K562 (cell line): ENCODE data around the gene DTNBP1. TPM values are rescaled to one million over a fixed set of nuclear protein-coding genes. Genes with fewer than 3 reads are reported as not detected.

ENCODE experiments used
- ATAC-seq: fragments of 200-7000 bp; cut with Tn5 transposase; 3 replicates; pipeline ENCODE4 v1.9.1; 2020; ENCODE audit warnings: moderate library complexity
- BruUV-seq: library from RNA; stranded (reverse); fragments of 400-500 nt; replicated peaks from 2 replicates; lab custom pipeline; 2021; lab: Mats Ljungman, UMichigan
- CTCF ChIA-PET: fragments of 300-600 bp; formaldehyde crosslinking; extraction: SDS; loops from one replicate; lab custom pipeline; 2021; ENCODE audit warnings: low intra/inter-chr PET ratio; lab: Yijun Ruan, JAX
- POLR2A ChIA-PET: fragments of 300-600, 350-650 bp; sonication (Branson Sonifier 250); formaldehyde crosslinking; extraction: SDS; loops from one replicate; lab custom pipeline; 2021; ENCODE audit warnings: antibody characterized with exemption, inconsistent platforms; lab: Yijun Ruan, JAX
- DNase-seq, 4 experiments: peaks; one replicate each; pipeline versions ENCODE4 v3.0.0 to v3.0.0-alpha.2; 2011 to 2018; ENCODE audit warnings: low spot score in 3 of 4, mixed read lengths in 3 of 4; ENCODE audit errors: extremely low read depth in 1 of 4
- FAIRE-seq: peaks from 2 replicates; lab custom pipeline; 2011; peaks lifted over from hg19 to GRCh38; lab: Jason Lieb, UNC
- H2AFZ ChIP-seq: 2 replicates; pipeline ENCODE4 v1.6.0; 2011; ENCODE audit warnings: low read depth, low read length, control low read depth, inconsistent platforms
- H3K27ac ChIP-seq: fragments of 200-600 bp; 3 replicates; pipeline ENCODE4 v1.8.0; 2011; ENCODE audit warnings: low read depth, mild to moderate bottlenecking, control low read depth, inconsistent platforms, low read length, moderate library complexity, mixed read lengths; ENCODE audit errors: extremely low read depth
- H3K27me3 ChIP-seq, 2 experiments: fragments of 300-600 bp in 1 of 2; 2 replicates in 1 of 2; 3 replicates in 1 of 2; pipeline versions ENCODE4 v1.6.0 to v1.8.0; 2011; ENCODE audit warnings: inconsistent platforms in 2 of 2, low read length in 2 of 2, mild to moderate bottlenecking in 1 of 2, mixed read lengths in 1 of 2, moderate library complexity in 1 of 2; ENCODE audit not compliant: control insufficient read depth in 2 of 2, insufficient read depth in 2 of 2
- H3K36me3 ChIP-seq: fragments of 300-600 bp; 3 replicates; pipeline ENCODE4 v1.8.0; 2011; ENCODE audit warnings: mild to moderate bottlenecking, low read length, inconsistent platforms; ENCODE audit not compliant: control insufficient read depth, insufficient read depth
- H3K4me1 ChIP-seq, 2 experiments: fragments of 200-600 bp in 1 of 2; replicated peaks in 1 of 2; 2 replicates in 1 of 2; 3 replicates in 1 of 2; pipeline versions ENCODE4 v1.5.1 to v1.8.0; 2011; ENCODE audit warnings: inconsistent platforms in 2 of 2, low read length in 2 of 2, mild to moderate bottlenecking in 1 of 2, mixed read lengths in 1 of 2, moderate library complexity in 1 of 2; ENCODE audit not compliant: control insufficient read depth in 2 of 2, insufficient read depth in 2 of 2
- H3K4me2 ChIP-seq: 2 replicates; pipeline ENCODE4 v1.6.1; 2011; ENCODE audit warnings: low read length, control low read depth, inconsistent platforms, mixed read lengths; ENCODE audit not compliant: insufficient read depth
- H3K4me3 ChIP-seq: fragments of 200-600 bp; sonication (generic), shearing (Covaris generic); 2 replicates; pipeline ENCODE4 v1.5.1; 2016; ENCODE audit warnings: control low read depth, inconsistent platforms
- H3K79me2 ChIP-seq: fragments of 200-600 bp; 3 replicates; pipeline ENCODE4 v1.8.0; 2011; ENCODE audit warnings: low read length, inconsistent platforms; ENCODE audit not compliant: control insufficient read depth, insufficient read depth
- H3K9ac ChIP-seq, 2 experiments: 2 replicates each; pipeline versions ENCODE4 v1.6.0 to v1.6.1; 2011; ENCODE audit warnings: low read depth in 2 of 2, low read length in 2 of 2, control low read depth in 1 of 2, inconsistent platforms in 1 of 2, mild to moderate bottlenecking in 1 of 2, mixed read lengths in 1 of 2; ENCODE audit not compliant: insufficient read depth in 1 of 2
- H3K9me1 ChIP-seq: one replicate; pipeline ENCODE4 v1.6.0; 2011; ENCODE audit warnings: inconsistent platforms, mild to moderate bottlenecking, low read length, moderate library complexity; ENCODE audit not compliant: control insufficient read depth, insufficient read depth
- H3K9me3 ChIP-seq: replicated peaks from 2 replicates; pipeline ENCODE4 v1.5.1; 2011; ENCODE audit warnings: low read depth, low read length, inconsistent platforms; ENCODE audit not compliant: control insufficient read depth, insufficient read depth
- H4K20me1 ChIP-seq: replicated peaks from 2 replicates; pipeline ENCODE4 v1.6.1; 2011; ENCODE audit warnings: low read length, inconsistent platforms, mixed read lengths; ENCODE audit not compliant: control insufficient read depth, insufficient read depth
- BRD4 ChIP-seq: fragments of 200-600 bp; sonication (generic); IDR thresholded peaks from 2 replicates; pipeline ENCODE4 v1.6.1; 2017; ENCODE audit warnings: inconsistent platforms
- BRD9 ChIP-seq: fragments of 450-650 bp; IDR thresholded peaks from 2 replicates; pipeline ENCODE4 v1.6.1; 2018; ENCODE audit warnings: low read depth; ENCODE audit not compliant: partially characterized antibody
- CREB3L1 ChIP-seq: fragments of 450-650 bp; IDR thresholded peaks from 2 replicates; pipeline ENCODE4 v1.6.1; 2014; ENCODE audit warnings: low read depth, mild to moderate bottlenecking, moderate library complexity, borderline replicate concordance
- EP400 ChIP-seq: fragments of 450-650 bp; IDR thresholded peaks from 2 replicates; pipeline ENCODE4 v1.6.1; 2017; ENCODE audit warnings: antibody characterized with exemption, mild to moderate bottlenecking, moderate library complexity
- EWSR1 ChIP-seq: fragments of 450-650 bp; IDR thresholded peaks from 2 replicates; pipeline ENCODE4 v1.6.1; 2018; ENCODE audit warnings: borderline replicate concordance, mild to moderate bottlenecking, low read depth, moderate library complexity; ENCODE audit not compliant: partially characterized antibody
- KAT7 ChIP-seq: sonication (generic); formaldehyde crosslinking; IDR thresholded peaks from 2 replicates; pipeline ENCODE4 v1.8.0; 2022; ENCODE audit warnings: missing genetic modification reagents, mild to moderate bottlenecking, borderline replicate concordance
- MEF2D ChIP-seq: conservative IDR thresholded peaks from 2 replicates; pipeline ENCODE4 v1.6.1; 2016; ENCODE audit warnings: low read depth, missing genetic modification characterization, missing compliant biosample characterization
- NFRKB ChIP-seq: fragments of 450-650 bp; IDR thresholded peaks from 2 replicates; pipeline ENCODE4 v1.6.1; 2016; ENCODE audit warnings: low read depth
- NR3C1 ChIP-seq: sonication (generic); formaldehyde crosslinking; IDR thresholded peaks from 2 replicates; pipeline ENCODE4 v1.8.1; 2022; ENCODE audit warnings: missing genetic modification reagents
- PHB2 ChIP-seq: fragments of 450-650 bp; IDR thresholded peaks from 2 replicates; pipeline ENCODE4 v1.6.1; 2017; ENCODE audit warnings: low read depth
- TBP ChIP-seq: optimal IDR thresholded peaks from 2 replicates; pipeline ENCODE3; 2011; ENCODE audit warnings: low read depth, low read length, improper control_type of control experiment
- TFAM ChIP-seq: fragments of 250-450 bp; sonication (Bioruptor Pico); conservative IDR thresholded peaks from 2 replicates; pipeline ENCODE4 v1.5.0; 2021; ENCODE audit warnings: mild to moderate bottlenecking, moderate library complexity
- TGIF2 ChIP-seq: sonication (generic); formaldehyde crosslinking; IDR thresholded peaks from 2 replicates; pipeline ENCODE4 v1.8.1; 2022; ENCODE audit warnings: mild to moderate bottlenecking, missing genetic modification reagents, moderate library complexity
- USF2 ChIP-seq: sonication (generic); formaldehyde crosslinking; IDR thresholded peaks from 2 replicates; pipeline ENCODE4 v1.5.0; 2020; ENCODE audit warnings: missing genetic modification reagents
- XRCC4 ChIP-seq: IDR thresholded peaks from one replicate; pipeline ENCODE4 v1.6.1; 2011; ENCODE audit not compliant: insufficient read depth, insufficient read length; ENCODE audit errors: extremely low read depth
- ZNF133 ChIP-seq: fragments of 250-450 bp; sonication (Bioruptor Pico); IDR thresholded peaks from 2 replicates; pipeline ENCODE4 v1.4.0; 2020; ENCODE audit warnings: mild to moderate bottlenecking
- ZNF444 ChIP-seq: fragments of 250-450 bp; sonication (Bioruptor Pico); IDR thresholded peaks from 2 replicates; pipeline ENCODE4 v1.4.0; 2020; ENCODE audit warnings: mild to moderate bottlenecking, moderate library complexity
- WGBS: fragments of 100-300 bp; shearing (Covaris generic); methylation state at CpG from one replicate; pipeline ENCODE4 v1.1.6; 2016; ENCODE audit warnings: low coverage, mixed read lengths; ENCODE audit not compliant: insufficient coverage; ENCODE audit errors: missing lambda C conversion rate; 5-methylcytosine and 5-hydroxymethylcytosine counted together
- in situ Hi-C: fragments of 300-500 bp; cut with MboI; formaldehyde crosslinking; loops from 4 replicates; pipeline ENCODE4 v1.15.0; 2018; ENCODE audit warnings: inconsistent platforms, mixed read lengths
- intact Hi-C: fragments of 100-400 bp; cut with micrococcal nuclease; formaldehyde crosslinking; loops from 2 replicates; pipeline ENCODE4 v1.14.2; 2022
- polyA plus RNA-seq, 8 experiments: library from polyadenylated mRNA; depleted of rRNA in 4 of 8; stranded (reverse) in 5 of 8; unstranded in 3 of 8; fragments of >200 nt; fragmentation: Nextera tagmentation in 2 of 8; fragmentation: Illumina TruSeq in 1 of 8; extraction: Ambion mirVana in 2 of 8; extraction: Trizol in 1 of 8; gene quantifications; 2 replicates each; pipeline versions ENCODE4 v1.2.1 to v1.2.3, GENCODE V29; 2011 to 2014; ENCODE audit warnings: inconsistent platforms in 1 of 8, missing spikeins in 1 of 8
- total RNA-seq, 7 experiments: library from RNA; depleted of rRNA in 6 of 7; stranded (reverse); fragments of >200 nt in 6 of 7; fragmentation: Illumina TruSeq in 2 of 7; extraction: Trizol in 2 of 7; gene quantifications; 2 replicates each; pipeline versions ENCODE4 v1.2.1 to v1.2.3, GENCODE V29; 2011 to 2021; ENCODE audit warnings: low replicate concordance in 1 of 7
- TF ChIP-seq, protein P1 (sequence below): fragments of 250-450 bp; sonication (Bioruptor Pico); IDR thresholded peaks from 2 replicates; pipeline ENCODE4 v1.8.0; 2022; ENCODE audit warnings: moderate library complexity, mild to moderate bottlenecking, inconsistent platforms
- TF ChIP-seq, protein P2 (sequence below): fragments of 450-650 bp; formaldehyde crosslinking; IDR thresholded peaks from 2 replicates; pipeline ENCODE4 v1.4.0; 2020; ENCODE audit warnings: mild to moderate bottlenecking, moderate library complexity

DTNBP1 gene
- total and polyA plus RNA-seq, 9 of the 15 experiments (the other 6 are each of a cell fraction or from before 2014, with no cell fraction given), result 16.7 to 54.5 (median 21.4) TPM

DNA sequence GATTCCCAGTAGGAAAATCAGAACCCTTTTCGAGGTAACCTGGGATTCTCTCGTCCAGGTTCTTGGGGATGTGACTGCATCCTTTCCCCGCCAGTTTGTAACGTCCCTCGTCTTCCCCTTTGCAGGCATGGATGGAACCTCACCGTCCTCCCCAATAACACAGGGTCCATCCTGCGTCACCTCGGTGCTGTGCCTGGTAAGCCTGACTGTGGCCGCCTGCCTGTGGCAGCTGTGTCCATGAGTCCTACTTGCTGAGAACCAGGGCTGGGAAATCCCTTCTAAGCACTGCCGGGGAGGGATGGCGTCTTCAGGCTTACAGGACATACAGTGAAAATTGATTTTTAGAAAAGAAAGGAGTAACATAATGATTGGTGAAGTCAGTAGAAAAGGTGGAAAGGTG is 155.6 kb downstream of the DTNBP1 start (continued):
- TF ChIP-seq BRD9 (no peak), CREB3L1 (no peak), USF2 (CRISPR knock-in tag) (no peak), TFAM (CRISPR knock-in tag) (no peak), NFRKB (no peak), EP400 (no peak), ZNF133 (CRISPR knock-in tag) (no peak), XRCC4 (no peak)
- TF ChIP-seq, all 486 proteins: peak for 0

DNA sequence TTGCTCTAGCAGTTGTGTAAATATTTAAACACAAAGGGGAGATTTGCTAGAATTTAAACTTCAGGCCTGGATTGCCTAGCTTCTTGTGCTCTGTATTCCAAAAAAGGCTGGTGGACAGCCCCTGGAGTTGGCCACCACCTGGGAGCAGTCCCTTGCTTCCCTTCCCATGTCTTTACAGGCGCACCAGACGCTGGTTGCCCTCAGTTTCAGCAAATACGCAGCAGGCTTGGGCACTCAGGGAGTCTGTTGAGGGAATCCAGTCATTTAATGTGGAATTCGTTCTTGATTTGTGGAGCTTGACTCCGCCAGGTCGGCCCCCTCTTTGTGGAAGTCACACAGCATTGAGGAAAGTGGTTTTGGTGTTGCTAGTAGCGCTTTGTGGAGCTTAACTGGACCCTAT is 156.8 kb downstream of the DTNBP1 start:
- in situ Hi-C loops (no loop called here), intact Hi-C loops (no loop called here)
- no peak overlapping the region for H3K27ac ChIP-seq
- 93% methylated on average over 7 of the region's 7 CpGs for WGBS
- ChIA-PET POLR2A (no interaction called here), CTCF (no interaction called here)
- no peaks in the 10 kb centered on the region for H3K27me3 ChIP-seq
- no peak overlapping the region for H3K9ac ChIP-seq
- no peak for ATAC-seq
- H3K4me2 ChIP-seq, result no peak overlapping the region
- no peak for DNase-seq
- H4K20me1 ChIP-seq, result no peaks in the 10 kb centered on the region
- peaks cover 21 to 23% of the 10 kb centered on the region in 2 experiments for H3K4me1 ChIP-seq
- no peaks in the 10 kb centered on the region for H3K9me1 ChIP-seq
- peaks cover 89% of the 10 kb centered on the region for H3K36me3 ChIP-seq
- no peak for FAIRE-seq
- no TSS peak for BruUV-seq
- no peak overlapping the region for H3K4me3 ChIP-seq
- peaks cover 7% of the 10 kb centered on the region; the same call in 2 of the 3 replicates for H3K79me2 ChIP-seq
- no peak overlapping the region for H2AFZ ChIP-seq
- no peaks in the 10 kb centered on the region for H3K9me3 ChIP-seq
- no peak for TF ChIP-seq EWSR1
- no peak for TF ChIP-seq ZNF444
- TF ChIP-seq NR3C1 (CRISPR knock-in tag), result no peak
- no peak for TF ChIP-seq TBP
- TF ChIP-seq PHB2, result no peak
- no peak for TF ChIP-seq BRD4
- TF ChIP-seq MEF2D (tag), result no peak
- TF ChIP-seq, protein P1, sequence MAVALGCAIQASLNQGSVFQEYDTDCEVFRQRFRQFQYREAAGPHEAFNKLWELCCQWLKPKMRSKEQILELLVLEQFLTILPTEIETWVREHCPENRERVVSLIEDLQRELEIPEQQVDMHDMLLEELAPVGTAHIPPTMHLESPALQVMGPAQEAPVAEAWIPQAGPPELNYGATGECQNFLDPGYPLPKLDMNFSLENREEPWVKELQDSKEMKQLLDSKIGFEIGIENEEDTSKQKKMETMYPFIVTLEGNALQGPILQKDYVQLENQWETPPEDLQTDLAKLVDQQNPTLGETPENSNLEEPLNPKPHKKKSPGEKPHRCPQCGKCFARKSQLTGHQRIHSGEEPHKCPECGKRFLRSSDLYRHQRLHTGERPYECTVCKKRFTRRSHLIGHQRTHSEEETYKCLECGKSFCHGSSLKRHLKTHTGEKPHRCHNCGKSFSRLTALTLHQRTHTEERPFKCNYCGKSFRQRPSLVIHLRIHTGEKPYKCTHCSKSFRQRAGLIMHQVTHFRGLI (CRISPR knock-in tag), result no peak
- no peak for TF ChIP-seq TGIF2
- TF ChIP-seq, protein P2, sequence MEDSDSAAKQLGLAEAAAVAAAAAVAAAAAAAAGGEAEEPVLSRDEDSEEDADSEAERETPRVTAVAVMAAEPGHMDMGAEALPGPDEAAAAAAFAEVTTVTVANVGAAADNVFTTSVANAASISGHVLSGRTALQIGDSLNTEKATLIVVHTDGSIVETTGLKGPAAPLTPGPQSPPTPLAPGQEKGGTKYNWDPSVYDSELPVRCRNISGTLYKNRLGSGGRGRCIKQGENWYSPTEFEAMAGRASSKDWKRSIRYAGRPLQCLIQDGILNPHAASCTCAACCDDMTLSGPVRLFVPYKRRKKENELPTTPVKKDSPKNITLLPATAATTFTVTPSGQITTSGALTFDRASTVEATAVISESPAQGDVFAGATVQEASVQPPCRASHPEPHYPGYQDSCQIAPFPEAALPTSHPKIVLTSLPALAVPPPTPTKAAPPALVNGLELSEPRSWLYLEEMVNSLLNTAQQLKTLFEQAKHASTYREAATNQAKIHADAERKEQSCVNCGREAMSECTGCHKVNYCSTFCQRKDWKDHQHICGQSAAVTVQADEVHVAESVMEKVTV (CRISPR knock-in tag), result no peak
- no peak for TF ChIP-seq KAT7 (CRISPR knock-in tag)
